PC-9 (cell line): Measurements from ENCODE around the gene ZNF831. TPM values are rescaled to one million over a fixed set of nuclear protein-coding genes. Genes with fewer than 3 reads are reported as not detected.

Experiments
- BruUV-seq: library from RNA; stranded (reverse); fragments of 400-500 nt; replicated peaks from 2 replicates; lab custom pipeline; 2021; lab: Mats Ljungman, UMichigan
- CTCF ChIA-PET: fragments of 300-600 bp; sonication (Branson Sonifier 250); formaldehyde crosslinking; loops from one replicate; lab custom pipeline; 2022; ENCODE audit warnings: antibody characterized with exemption; lab: Charles Lee
- POLR2A ChIA-PET: fragments of 300-600 bp; sonication (Branson Sonifier 250); formaldehyde crosslinking; loops from one replicate; lab custom pipeline; 2022; ENCODE audit warnings: antibody characterized with exemption; ENCODE audit not compliant: unreplicated experiment; lab: Charles Lee
- DNase-seq, 2 experiments: peaks; one replicate each; pipeline versions ENCODE4 v3.0.0 to v3.0.0-alpha.2; 2015 to 2022; ENCODE audit warnings: mixed read lengths in 1 of 2
- H2AFZ ChIP-seq: fragments of 200-600 bp; sonication (generic); 2 replicates; pipeline ENCODE4 v1.8.1; 2017; ENCODE audit warnings: antibody characterized with exemption
- H3F3A ChIP-seq: fragments of 200-600 bp; sonication (generic); 2 replicates; pipeline ENCODE4 v1.8.1; 2017; ENCODE audit warnings: antibody characterized with exemption, mild to moderate bottlenecking, low read depth; ENCODE audit not compliant: insufficient read depth
- H3K27ac ChIP-seq: fragments of 200-600 bp; sonication (generic); 2 replicates; pipeline ENCODE4 v1.6.1; 2016; ENCODE audit warnings: mixed run types
- H3K27me3 ChIP-seq: fragments of 200-600 bp; sonication (generic); 2 replicates; pipeline ENCODE4 v1.6.1; 2016; ENCODE audit warnings: low read depth, mixed run types; ENCODE audit not compliant: insufficient read depth
- H3K36me3 ChIP-seq: fragments of 200-600 bp; sonication (generic); 2 replicates; pipeline ENCODE4 v1.6.1; 2016; ENCODE audit warnings: low read depth, mixed run types
- H3K4me1 ChIP-seq: fragments of 200-600 bp; sonication (generic); replicated peaks from 2 replicates; pipeline ENCODE4 v1.6.1; 2016; ENCODE audit warnings: mixed run types; ENCODE audit not compliant: insufficient read depth
- H3K4me2 ChIP-seq: fragments of 200-600 bp; sonication (generic); 2 replicates; pipeline ENCODE4 v1.6.1; 2017; ENCODE audit warnings: mixed run types
- H3K4me3 ChIP-seq: fragments of 200-600 bp; sonication (generic); 2 replicates; pipeline ENCODE4 v1.6.1; 2016; ENCODE audit warnings: mixed run types
- H3K79me2 ChIP-seq: fragments of 200-600 bp; sonication (generic); 2 replicates; pipeline ENCODE4 v1.6.1; 2017; ENCODE audit warnings: low read depth, mixed run types
- H3K9me2 ChIP-seq: fragments of 200-600 bp; sonication (generic); 2 replicates; pipeline ENCODE4 v1.8.1; 2017; ENCODE audit warnings: mild to moderate bottlenecking; ENCODE audit not compliant: insufficient read depth
- H3K9me3 ChIP-seq: fragments of 200-600 bp; sonication (generic); 2 replicates; pipeline ENCODE4 v1.8.1; 2016; ENCODE audit warnings: low read depth; ENCODE audit not compliant: insufficient read depth
- H4K20me1 ChIP-seq: fragments of 200-600 bp; sonication (generic); 2 replicates; pipeline ENCODE4 v1.8.1; 2017; ENCODE audit not compliant: insufficient read depth
- EZH2 ChIP-seq: fragments of 200-600 bp; sonication (generic); IDR thresholded peaks from 2 replicates; pipeline ENCODE4 v1.8.0; 2017; ENCODE audit warnings: antibody characterized with exemption, low read depth
- intact Hi-C: fragments of 100-400 bp; cut with micrococcal nuclease; formaldehyde crosslinking; loops from one replicate; pipeline ENCODE4 v1.10.0; 2022; ENCODE audit not compliant: unreplicated experiment
- total RNA-seq: library from RNA; stranded (reverse); gene quantifications from 2 replicates; pipeline ENCODE4 v1.2.3, GENCODE V29; 2021
- TF ChIP-seq, protein P1 (sequence below): fragments of 200-600 bp; sonication (generic); conservative IDR thresholded peaks from 2 replicates; pipeline ENCODE4 v1.6.1; 2017; ENCODE audit warnings: mixed run types, antibody characterized with exemption, mild to moderate bottlenecking, moderate library complexity

ZNF831 gene
- total RNA-seq, 1 experiment from 2014 or later = not detected

DNA sequence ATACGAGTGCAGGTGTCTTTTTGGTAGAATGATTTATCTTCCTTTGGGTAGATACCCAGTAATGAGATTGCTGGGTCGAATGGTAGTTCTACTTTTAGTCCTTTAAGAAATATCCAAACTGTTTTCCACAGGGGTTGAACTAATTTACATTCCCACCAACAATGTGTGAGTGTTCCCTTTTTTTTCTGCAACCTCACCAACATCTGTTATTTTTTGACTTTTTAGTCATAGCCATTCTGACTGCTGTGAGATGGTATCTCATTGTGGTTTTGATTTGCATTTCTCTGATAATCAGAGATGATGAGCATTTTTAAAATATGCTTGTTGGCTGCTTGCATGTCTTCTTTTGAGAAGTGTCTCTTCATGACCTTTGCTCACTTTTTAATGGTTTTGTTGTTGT is 1.9 kb upstream of the ZNF831 start:
- no peaks in the 10 kb centered on the region for H3K79me2 ChIP-seq
- DNase-seq = no peak
- H3K27me3 ChIP-seq = peaks cover 99% of the 10 kb centered on the region
- POLR2A ChIA-PET = no interaction called here
- no peaks in the 10 kb centered on the region for H3K4me1 ChIP-seq
- no peaks in the 10 kb centered on the region for H3K9me3 ChIP-seq
- no peaks in the 10 kb centered on the region for H3K36me3 ChIP-seq
- H3K9me2 ChIP-seq = no peaks in the 10 kb centered on the region
- no peak overlapping the region for H2AFZ ChIP-seq
- intact Hi-C loops = no loop called here
- no peak for TF ChIP-seq EZH2
- TF ChIP-seq, protein P1, sequence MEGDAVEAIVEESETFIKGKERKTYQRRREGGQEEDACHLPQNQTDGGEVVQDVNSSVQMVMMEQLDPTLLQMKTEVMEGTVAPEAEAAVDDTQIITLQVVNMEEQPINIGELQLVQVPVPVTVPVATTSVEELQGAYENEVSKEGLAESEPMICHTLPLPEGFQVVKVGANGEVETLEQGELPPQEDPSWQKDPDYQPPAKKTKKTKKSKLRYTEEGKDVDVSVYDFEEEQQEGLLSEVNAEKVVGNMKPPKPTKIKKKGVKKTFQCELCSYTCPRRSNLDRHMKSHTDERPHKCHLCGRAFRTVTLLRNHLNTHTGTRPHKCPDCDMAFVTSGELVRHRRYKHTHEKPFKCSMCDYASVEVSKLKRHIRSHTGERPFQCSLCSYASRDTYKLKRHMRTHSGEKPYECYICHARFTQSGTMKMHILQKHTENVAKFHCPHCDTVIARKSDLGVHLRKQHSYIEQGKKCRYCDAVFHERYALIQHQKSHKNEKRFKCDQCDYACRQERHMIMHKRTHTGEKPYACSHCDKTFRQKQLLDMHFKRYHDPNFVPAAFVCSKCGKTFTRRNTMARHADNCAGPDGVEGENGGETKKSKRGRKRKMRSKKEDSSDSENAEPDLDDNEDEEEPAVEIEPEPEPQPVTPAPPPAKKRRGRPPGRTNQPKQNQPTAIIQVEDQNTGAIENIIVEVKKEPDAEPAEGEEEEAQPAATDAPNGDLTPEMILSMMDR = no peak
- BruUV-seq = no TSS peak
- no peaks in the 10 kb centered on the region for H4K20me1 ChIP-seq
- CTCF ChIA-PET = no interaction called here
- H3K4me2 ChIP-seq = no peak overlapping the region
- no peak overlapping the region for H3K4me3 ChIP-seq
- no peaks in the 10 kb centered on the region for H3F3A ChIP-seq
- H3K27ac ChIP-seq = no peak overlapping the region

DNA sequence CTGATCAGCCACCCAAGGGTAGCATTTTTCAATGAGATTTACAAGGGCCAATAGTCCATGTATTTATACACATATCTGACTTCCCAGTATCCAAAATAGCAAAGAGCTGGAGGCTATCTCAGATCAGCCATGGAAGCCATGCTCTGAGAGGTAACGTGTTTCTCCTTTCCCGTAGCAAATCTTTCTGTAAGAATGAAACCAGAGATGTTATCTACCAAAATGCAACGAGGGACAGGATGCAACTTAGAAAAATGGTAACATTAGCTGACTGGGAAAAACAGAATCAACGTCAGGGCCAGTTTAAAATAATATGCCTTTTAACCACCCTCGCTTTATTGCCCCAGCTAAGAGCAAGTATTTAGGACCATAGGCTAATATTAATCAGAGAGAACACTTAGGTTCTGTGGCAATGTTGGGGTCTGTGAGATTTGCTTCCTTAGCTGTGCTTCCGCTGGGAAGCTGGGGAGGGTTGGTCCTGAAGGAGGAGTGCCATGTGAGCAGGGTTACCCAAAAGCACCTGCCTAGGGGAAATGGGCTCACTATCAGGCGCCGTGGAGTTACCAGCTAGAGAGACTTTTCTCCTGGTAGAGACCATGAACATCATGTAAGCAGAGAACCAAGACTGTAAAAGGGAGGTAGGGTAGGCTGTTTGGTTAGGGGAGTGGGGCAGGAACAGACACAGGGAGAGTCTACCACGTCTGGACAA is 1.2 kb downstream of the ZNF831 start:
- no peak overlapping the region for H3K4me2 ChIP-seq
- H4K20me1 ChIP-seq = no peaks in the 10 kb centered on the region
- intact Hi-C loops = no loop called here
- peaks cover 99% of the 10 kb centered on the region for H3K27me3 ChIP-seq
- H3K36me3 ChIP-seq = no peaks in the 10 kb centered on the region
- CTCF ChIA-PET = no interaction called here
- H3K9me2 ChIP-seq = no peaks in the 10 kb centered on the region
- no peaks in the 10 kb centered on the region for H3K79me2 ChIP-seq
- TF ChIP-seq, protein P1 = no peak
- no peak for TF ChIP-seq EZH2
- no peak overlapping the region for H2AFZ ChIP-seq
- no peaks in the 10 kb centered on the region for H3F3A ChIP-seq
- POLR2A ChIA-PET = no interaction called here
- no peak overlapping the region for H3K27ac ChIP-seq
- H3K9me3 ChIP-seq = no peaks in the 10 kb centered on the region
- H3K4me3 ChIP-seq = no peak overlapping the region
- BruUV-seq = no TSS peak
- DNase-seq = no peak
- no peaks in the 10 kb centered on the region for H3K4me1 ChIP-seq

DNA sequence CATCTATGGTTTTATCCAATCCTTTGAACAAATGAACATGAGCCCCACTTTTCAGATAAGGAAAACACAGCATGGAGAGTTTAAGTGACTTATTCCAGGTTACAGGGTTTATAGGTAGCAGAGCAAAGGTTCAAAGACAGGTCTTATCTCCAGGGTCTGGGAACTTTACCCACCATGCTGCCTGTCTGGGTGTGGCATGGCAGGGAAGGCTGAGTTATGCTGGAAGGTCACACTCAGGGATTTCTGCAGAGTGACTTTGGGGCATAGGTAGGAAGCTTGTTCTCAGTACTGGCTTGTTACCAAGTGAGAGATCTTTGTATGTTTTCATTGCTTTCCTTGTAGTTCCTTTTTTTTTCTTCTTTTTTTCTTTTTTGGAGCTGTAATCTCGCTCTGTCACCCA is 1.8 kb downstream of the ZNF831 start:
- H3K27me3 ChIP-seq = peaks cover 99% of the 10 kb centered on the region
- TF ChIP-seq, protein P1 = no peak
- TF ChIP-seq EZH2 = no peak
- no peaks in the 10 kb centered on the region for H3K4me1 ChIP-seq
- intact Hi-C loops = no loop called here
- CTCF ChIA-PET = no interaction called here
- POLR2A ChIA-PET = no interaction called here
- BruUV-seq = no TSS peak
- no peak overlapping the region for H3K27ac ChIP-seq
- H4K20me1 ChIP-seq = no peaks in the 10 kb centered on the region
- no peaks in the 10 kb centered on the region for H3K9me3 ChIP-seq
- no peak overlapping the region for H2AFZ ChIP-seq
- no peaks in the 10 kb centered on the region for H3K79me2 ChIP-seq
- no peak for DNase-seq
- no peak overlapping the region for H3K4me3 ChIP-seq
- no peaks in the 10 kb centered on the region for H3F3A ChIP-seq
- no peaks in the 10 kb centered on the region for H3K9me2 ChIP-seq
- no peaks in the 10 kb centered on the region for H3K36me3 ChIP-seq
- no peak overlapping the region for H3K4me2 ChIP-seq
